Osteoblast (primary cell): ENCODE data around the gene SESN3. TPM values are rescaled to one million over a fixed set of nuclear protein-coding genes. Genes with fewer than 3 reads are reported as not detected.
"Not testable (repeated sequence)": the region's sequence is repeated elsewhere in the genome, so short reads cannot be mapped to it uniquely, and the experiment has no call there.

Source experiments
- DNase-seq: peaks from one replicate; pipeline ENCODE4 v3.0.0; 2011; ENCODE audit warnings: low spot score, mixed read lengths; ENCODE audit not compliant: insufficient read length; ENCODE audit errors: missing footprints
- H2AFZ ChIP-seq: 2 replicates; pipeline ENCODE4 v1.6.0; 2011; ENCODE audit warnings: mild to moderate bottlenecking, low read length
- H3K27ac ChIP-seq: 2 replicates; pipeline ENCODE4 v1.5.1; 2011; ENCODE audit warnings: mild to moderate bottlenecking, low read depth, low read length, moderate library complexity
- H3K27me3 ChIP-seq: 2 replicates; pipeline ENCODE4 v1.6.0; 2012; ENCODE audit warnings: mild to moderate bottlenecking, control low read depth, inconsistent platforms, low read length, moderate library complexity; ENCODE audit not compliant: insufficient read depth
- H3K36me3 ChIP-seq: 2 replicates; pipeline ENCODE4 v1.5.1; 2011; ENCODE audit warnings: mild to moderate bottlenecking, low read length, control low read depth, moderate library complexity; ENCODE audit not compliant: insufficient read depth
- H3K4me1 ChIP-seq: 2 replicates; pipeline ENCODE4 v1.5.1; 2011; ENCODE audit warnings: mild to moderate bottlenecking, low read length, control low read depth, moderate library complexity; ENCODE audit not compliant: insufficient read depth
- H3K4me2 ChIP-seq: 2 replicates; pipeline ENCODE4 v1.6.0; 2011; ENCODE audit warnings: mild to moderate bottlenecking, low read length; ENCODE audit not compliant: insufficient read depth
- H3K4me3 ChIP-seq: fragments of 200-600 bp; sonication (generic); 3 replicates; pipeline ENCODE4 v1.5.1; 2012; ENCODE audit warnings: mild to moderate bottlenecking, low read length, inconsistent platforms; ENCODE audit not compliant: insufficient read depth
- H3K79me2 ChIP-seq: 2 replicates; pipeline ENCODE4 v1.6.0; 2012; ENCODE audit warnings: mild to moderate bottlenecking, low read length, control low read depth, inconsistent platforms; ENCODE audit not compliant: insufficient read depth
- H3K9me3 ChIP-seq: 2 replicates; pipeline ENCODE4 v1.5.1; 2011; ENCODE audit warnings: low read depth, low read length, control low read depth
- H4K20me1 ChIP-seq: 2 replicates; pipeline ENCODE4 v1.6.0; 2012; ENCODE audit warnings: mild to moderate bottlenecking, low read length, control low read depth; ENCODE audit not compliant: insufficient read depth
- total RNA-seq: library from RNA; depleted of rRNA; stranded (reverse); fragments of >200 nt; gene quantifications from 2 replicates; pipeline ENCODE4 v1.2.3, GENCODE V29; 2012
- TF ChIP-seq, protein P1 (sequence below): IDR thresholded peaks from 2 replicates; pipeline ENCODE4 v1.5.1; 2011; ENCODE audit warnings: mild to moderate bottlenecking, low read depth, low read length, moderate library complexity; ENCODE audit errors: extremely low read depth

SESN3 gene
- total RNA-seq, 1 donor: 24.6 TPM

DNA sequence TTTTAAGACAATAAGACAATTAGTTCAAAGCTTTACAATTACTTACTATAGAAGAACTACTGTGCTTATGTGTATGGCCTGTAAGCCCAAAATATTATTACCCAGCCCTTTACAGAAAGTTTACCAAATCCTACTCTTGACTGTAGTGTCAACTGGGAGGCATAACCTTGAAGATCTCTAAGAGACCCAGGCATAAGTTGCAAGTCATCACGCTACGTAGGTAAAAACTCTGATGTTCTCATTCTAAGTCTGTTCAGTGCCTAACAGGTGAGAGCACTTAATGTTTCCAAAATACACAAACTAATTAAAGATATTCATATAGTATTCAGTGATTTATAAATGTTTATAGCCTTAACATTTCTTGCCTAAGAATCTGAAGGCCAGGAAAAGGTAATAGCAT is 12.9 kb downstream of the SESN3 start:
- TF ChIP-seq, protein P1, sequence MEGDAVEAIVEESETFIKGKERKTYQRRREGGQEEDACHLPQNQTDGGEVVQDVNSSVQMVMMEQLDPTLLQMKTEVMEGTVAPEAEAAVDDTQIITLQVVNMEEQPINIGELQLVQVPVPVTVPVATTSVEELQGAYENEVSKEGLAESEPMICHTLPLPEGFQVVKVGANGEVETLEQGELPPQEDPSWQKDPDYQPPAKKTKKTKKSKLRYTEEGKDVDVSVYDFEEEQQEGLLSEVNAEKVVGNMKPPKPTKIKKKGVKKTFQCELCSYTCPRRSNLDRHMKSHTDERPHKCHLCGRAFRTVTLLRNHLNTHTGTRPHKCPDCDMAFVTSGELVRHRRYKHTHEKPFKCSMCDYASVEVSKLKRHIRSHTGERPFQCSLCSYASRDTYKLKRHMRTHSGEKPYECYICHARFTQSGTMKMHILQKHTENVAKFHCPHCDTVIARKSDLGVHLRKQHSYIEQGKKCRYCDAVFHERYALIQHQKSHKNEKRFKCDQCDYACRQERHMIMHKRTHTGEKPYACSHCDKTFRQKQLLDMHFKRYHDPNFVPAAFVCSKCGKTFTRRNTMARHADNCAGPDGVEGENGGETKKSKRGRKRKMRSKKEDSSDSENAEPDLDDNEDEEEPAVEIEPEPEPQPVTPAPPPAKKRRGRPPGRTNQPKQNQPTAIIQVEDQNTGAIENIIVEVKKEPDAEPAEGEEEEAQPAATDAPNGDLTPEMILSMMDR: no peak
- Histone ChIP-seq H3K4me2 (no peak overlapping the region), H3K27ac (no peak overlapping the region), H3K4me1 (no peaks in the 10 kb centered on the region), H3K36me3 (no peaks in the 10 kb centered on the region), H3K79me2 (no peaks in the 10 kb centered on the region), H2AFZ (no peak overlapping the region), H3K4me3 (no peak overlapping the region), H3K27me3 (no peaks in the 10 kb centered on the region), H3K9me3 (no peaks in the 10 kb centered on the region), H4K20me1 (no peaks in the 10 kb centered on the region)
- no peak for DNase-seq

DNA sequence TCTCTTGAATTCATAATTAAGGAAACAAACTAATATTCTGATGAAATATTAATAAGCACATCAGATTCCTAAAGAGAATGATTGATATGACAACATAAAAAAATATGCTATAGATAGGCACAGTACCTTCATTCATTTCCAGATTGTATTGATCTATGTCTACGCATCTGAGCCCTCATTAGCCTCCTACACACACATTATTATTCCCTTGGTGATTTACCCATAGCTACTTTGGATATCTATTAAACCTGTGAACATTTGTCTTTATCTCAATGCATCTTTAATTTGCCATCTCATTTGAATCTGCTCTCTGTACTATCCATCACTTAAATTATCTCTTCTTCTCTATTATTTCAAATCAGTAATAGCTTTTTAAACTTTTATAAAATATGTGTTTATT is 18.4 kb downstream of the SESN3 start:
- no peak overlapping the region for H3K4me2 ChIP-seq
- no peak overlapping the region for H3K27ac ChIP-seq
- no peak overlapping the region for H2AFZ ChIP-seq
- no peaks in the 10 kb centered on the region for H3K36me3 ChIP-seq
- TF ChIP-seq, protein P1: no peak
- H4K20me1 ChIP-seq: no peaks in the 10 kb centered on the region
- no peaks in the 10 kb centered on the region for H3K79me2 ChIP-seq
- H3K27me3 ChIP-seq: no peaks in the 10 kb centered on the region
- no peak overlapping the region for H3K4me3 ChIP-seq
- H3K9me3 ChIP-seq: no peaks in the 10 kb centered on the region
- H3K4me1 ChIP-seq: no peaks in the 10 kb centered on the region
- no peak for DNase-seq

DNA sequence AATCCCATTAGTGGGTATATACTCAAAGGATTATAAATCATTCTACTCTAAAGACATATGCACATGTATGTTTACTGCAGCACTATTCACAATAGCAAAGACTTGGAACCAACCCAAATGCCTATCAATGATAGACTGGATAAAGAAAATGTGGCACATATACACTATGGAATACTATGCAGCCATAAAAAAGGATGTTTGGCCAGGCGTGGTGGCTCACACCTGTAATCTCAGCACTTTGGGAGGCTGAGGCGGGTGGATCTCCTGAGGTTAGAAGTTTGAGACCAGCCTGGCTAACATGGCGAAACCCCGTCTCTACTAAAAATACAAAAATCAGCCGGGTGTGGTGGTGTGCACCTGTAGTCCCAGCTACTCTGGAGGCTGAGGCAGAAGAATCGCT is 21.5 kb downstream of the SESN3 start:
- H4K20me1 ChIP-seq, H3K4me2 ChIP-seq, H3K79me2 ChIP-seq, H2AFZ ChIP-seq, H3K27ac ChIP-seq, H3K27me3 ChIP-seq, DNase-seq, H3K36me3 ChIP-seq, H3K4me1 ChIP-seq, H3K4me3 ChIP-seq, H3K9me3 ChIP-seq: not testable (repeated sequence)

DNA sequence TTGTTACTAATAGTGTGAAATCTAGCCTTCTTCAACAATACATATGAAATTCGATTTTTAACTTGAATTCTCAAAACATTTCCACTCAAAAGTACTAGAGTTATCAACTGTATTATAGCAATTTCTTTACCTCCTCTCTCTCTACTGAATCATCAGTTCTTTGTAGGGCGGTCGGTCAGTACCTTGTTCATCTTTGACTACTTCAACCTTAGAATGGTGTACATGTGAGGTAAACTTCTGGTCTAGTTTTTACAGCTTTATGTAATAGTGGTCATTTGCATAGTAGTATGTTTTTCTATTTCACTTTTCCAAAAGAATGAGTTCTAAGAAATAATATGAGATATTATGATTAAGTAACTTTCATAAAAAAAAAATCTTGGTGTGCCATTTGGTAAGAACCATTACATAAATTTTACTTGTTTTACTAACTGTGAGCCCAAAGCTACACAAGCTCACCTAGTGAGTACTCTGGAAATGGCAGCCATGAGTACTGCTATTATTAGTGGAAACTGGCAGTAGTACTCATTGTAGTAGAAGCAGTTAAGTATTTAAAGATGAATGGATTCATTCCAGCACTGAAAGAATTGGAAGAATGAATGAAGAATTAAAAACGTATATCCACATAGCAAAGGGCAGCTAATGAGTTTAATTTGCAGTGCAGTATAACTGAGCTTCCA is 30.1 kb downstream of the SESN3 start:
- H3K79me2 ChIP-seq: no peaks in the 10 kb centered on the region
- TF ChIP-seq, protein P1: no peak
- H3K4me2 ChIP-seq: no peak overlapping the region
- H3K9me3 ChIP-seq: no peaks in the 10 kb centered on the region
- no peak overlapping the region for H3K4me3 ChIP-seq
- no peaks in the 10 kb centered on the region for H3K27me3 ChIP-seq
- no peak overlapping the region for H2AFZ ChIP-seq
- DNase-seq: no peak
- no peaks in the 10 kb centered on the region for H4K20me1 ChIP-seq
- H3K4me1 ChIP-seq: no peaks in the 10 kb centered on the region
- H3K36me3 ChIP-seq: no peaks in the 10 kb centered on the region
- no peak overlapping the region for H3K27ac ChIP-seq
